K562 (cell line): ENCODE results near the gene GRK1. TPM values are rescaled to one million over a fixed set of nuclear protein-coding genes. Genes with fewer than 3 reads are reported as not detected.

ENCODE experiments used
- ATAC-seq: fragments of 200-7000 bp; cut with Tn5 transposase; 3 replicates; pipeline ENCODE4 v1.9.1; 2020; ENCODE audit warnings: moderate library complexity
- BruUV-seq: library from RNA; stranded (reverse); fragments of 400-500 nt; replicated peaks from 2 replicates; lab custom pipeline; 2021; lab: Mats Ljungman, UMichigan
- CTCF ChIA-PET: fragments of 300-600 bp; formaldehyde crosslinking; extraction: SDS; loops from one replicate; lab custom pipeline; 2021; ENCODE audit warnings: low intra/inter-chr PET ratio; lab: Yijun Ruan, JAX
- POLR2A ChIA-PET: fragments of 300-600, 350-650 bp; sonication (Branson Sonifier 250); formaldehyde crosslinking; extraction: SDS; loops from one replicate; lab custom pipeline; 2021; ENCODE audit warnings: antibody characterized with exemption, inconsistent platforms; lab: Yijun Ruan, JAX
- DNase-seq, 4 experiments: peaks; one replicate each; pipeline versions ENCODE4 v3.0.0 to v3.0.0-alpha.2; 2011 to 2018; ENCODE audit warnings: low spot score in 3 of 4, mixed read lengths in 3 of 4; ENCODE audit errors: extremely low read depth in 1 of 4
- FAIRE-seq: peaks from 2 replicates; lab custom pipeline; 2011; peaks lifted over from hg19 to GRCh38; lab: Jason Lieb, UNC
- H2AFZ ChIP-seq: 2 replicates; pipeline ENCODE4 v1.6.0; 2011; ENCODE audit warnings: low read depth, low read length, control low read depth, inconsistent platforms
- H3K27ac ChIP-seq: fragments of 200-600 bp; 3 replicates; pipeline ENCODE4 v1.8.0; 2011; ENCODE audit warnings: low read depth, mild to moderate bottlenecking, control low read depth, inconsistent platforms, low read length, moderate library complexity, mixed read lengths; ENCODE audit errors: extremely low read depth
- H3K27me3 ChIP-seq, 2 experiments: fragments of 300-600 bp in 1 of 2; 2 replicates in 1 of 2; 3 replicates in 1 of 2; pipeline versions ENCODE4 v1.6.0 to v1.8.0; 2011; ENCODE audit warnings: inconsistent platforms in 2 of 2, low read length in 2 of 2, mild to moderate bottlenecking in 1 of 2, mixed read lengths in 1 of 2, moderate library complexity in 1 of 2; ENCODE audit not compliant: control insufficient read depth in 2 of 2, insufficient read depth in 2 of 2
- H3K36me3 ChIP-seq: fragments of 300-600 bp; 3 replicates; pipeline ENCODE4 v1.8.0; 2011; ENCODE audit warnings: mild to moderate bottlenecking, low read length, inconsistent platforms; ENCODE audit not compliant: control insufficient read depth, insufficient read depth
- H3K4me1 ChIP-seq, 2 experiments: fragments of 200-600 bp in 1 of 2; replicated peaks in 1 of 2; 2 replicates in 1 of 2; 3 replicates in 1 of 2; pipeline versions ENCODE4 v1.5.1 to v1.8.0; 2011; ENCODE audit warnings: inconsistent platforms in 2 of 2, low read length in 2 of 2, mild to moderate bottlenecking in 1 of 2, mixed read lengths in 1 of 2, moderate library complexity in 1 of 2; ENCODE audit not compliant: control insufficient read depth in 2 of 2, insufficient read depth in 2 of 2
- H3K4me2 ChIP-seq: 2 replicates; pipeline ENCODE4 v1.6.1; 2011; ENCODE audit warnings: low read length, control low read depth, inconsistent platforms, mixed read lengths; ENCODE audit not compliant: insufficient read depth
- H3K4me3 ChIP-seq: fragments of 200-600 bp; sonication (generic), shearing (Covaris generic); 2 replicates; pipeline ENCODE4 v1.5.1; 2016; ENCODE audit warnings: control low read depth, inconsistent platforms
- H3K79me2 ChIP-seq: fragments of 200-600 bp; 3 replicates; pipeline ENCODE4 v1.8.0; 2011; ENCODE audit warnings: low read length, inconsistent platforms; ENCODE audit not compliant: control insufficient read depth, insufficient read depth
- H3K9ac ChIP-seq, 2 experiments: 2 replicates each; pipeline versions ENCODE4 v1.6.0 to v1.6.1; 2011; ENCODE audit warnings: low read depth in 2 of 2, low read length in 2 of 2, control low read depth in 1 of 2, inconsistent platforms in 1 of 2, mild to moderate bottlenecking in 1 of 2, mixed read lengths in 1 of 2; ENCODE audit not compliant: insufficient read depth in 1 of 2
- H3K9me1 ChIP-seq: one replicate; pipeline ENCODE4 v1.6.0; 2011; ENCODE audit warnings: inconsistent platforms, mild to moderate bottlenecking, low read length, moderate library complexity; ENCODE audit not compliant: control insufficient read depth, insufficient read depth
- H3K9me3 ChIP-seq: replicated peaks from 2 replicates; pipeline ENCODE4 v1.5.1; 2011; ENCODE audit warnings: low read depth, low read length, inconsistent platforms; ENCODE audit not compliant: control insufficient read depth, insufficient read depth
- H4K20me1 ChIP-seq: replicated peaks from 2 replicates; pipeline ENCODE4 v1.6.1; 2011; ENCODE audit warnings: low read length, inconsistent platforms, mixed read lengths; ENCODE audit not compliant: control insufficient read depth, insufficient read depth
- AFF4 ChIP-seq: sonication (generic); formaldehyde crosslinking; IDR thresholded peaks from 2 replicates; pipeline ENCODE4 v1.8.0; 2023; ENCODE audit warnings: mild to moderate bottlenecking, missing genetic modification reagents
- CAMTA2 ChIP-seq: fragments of 250-450 bp; sonication (Bioruptor Pico); conservative IDR thresholded peaks from 2 replicates; pipeline ENCODE4 v1.5.1; 2022
- ETS2 ChIP-seq: IDR thresholded peaks from 2 replicates; pipeline ENCODE4 v1.6.1; 2016; ENCODE audit warnings: borderline replicate concordance, missing genetic modification characterization, mild to moderate bottlenecking, moderate library complexity, missing compliant biosample characterization; ENCODE audit not compliant: poor library complexity, severe bottlenecking
- FOXO4 ChIP-seq: fragments of 450-650 bp; formaldehyde crosslinking; IDR thresholded peaks from 2 replicates; pipeline ENCODE4 v1.4.0; 2020; ENCODE audit warnings: mild to moderate bottlenecking, moderate library complexity
- HDGF ChIP-seq: fragments of 450-650 bp; IDR thresholded peaks from 2 replicates; pipeline ENCODE4 v1.6.1; 2016
- HNRNPH1 ChIP-seq: fragments of 200-400 bp; formaldehyde crosslinking; optimal IDR thresholded peaks from 2 replicates; pipeline ENCODE3; 2017; ENCODE audit warnings: low read depth, mild to moderate bottlenecking, low read length, moderate library complexity
- ILF3 ChIP-seq: fragments of 450-650 bp; IDR thresholded peaks from 2 replicates; pipeline ENCODE4 v1.6.1; 2018; ENCODE audit warnings: antibody characterized with exemption, mild to moderate bottlenecking, moderate library complexity, borderline replicate concordance
- LARP7 ChIP-seq: fragments of 450-650 bp; IDR thresholded peaks from 2 replicates; pipeline ENCODE4 v1.6.1; 2016
- MIER1 ChIP-seq: fragments of 450-650 bp; IDR thresholded peaks from 2 replicates; pipeline ENCODE4 v1.6.1; 2016; ENCODE audit warnings: antibody characterized with exemption, mild to moderate bottlenecking, low read depth
- MXD1 ChIP-seq: fragments of 250-450 bp; sonication (Bioruptor Pico); IDR thresholded peaks from 2 replicates; pipeline ENCODE4 v1.8.0; 2021; ENCODE audit warnings: borderline replicate concordance, mild to moderate bottlenecking, moderate library complexity; ENCODE audit not compliant: poor library complexity, severe bottlenecking
- NCOA2 ChIP-seq, 2 experiments: fragments of 450-650 bp; IDR thresholded peaks; 2 replicates each; pipeline ENCODE4 v1.6.1; 2018; ENCODE audit warnings: mild to moderate bottlenecking in 2 of 2, moderate library complexity in 1 of 2; ENCODE audit not compliant: partially characterized antibody in 2 of 2
- SMARCC2 ChIP-seq: fragments of 450-650 bp; IDR thresholded peaks from 2 replicates; pipeline ENCODE4 v1.6.1; 2017; ENCODE audit warnings: antibody characterized with exemption, moderate library complexity, mild to moderate bottlenecking, low read depth
- USF1 ChIP-seq: sonication (generic); formaldehyde crosslinking; IDR thresholded peaks from 2 replicates; pipeline ENCODE4 v1.9.0; 2022; ENCODE audit warnings: mild to moderate bottlenecking, missing genetic modification reagents
- ZNF41 ChIP-seq: fragments of 250-450 bp; sonication (Bioruptor Pico); conservative IDR thresholded peaks from 2 replicates; pipeline ENCODE4 v1.4.0; 2020; ENCODE audit warnings: mild to moderate bottlenecking
- ZNF551 ChIP-seq: fragments of 250-450 bp; sonication (Bioruptor Pico); IDR thresholded peaks from 2 replicates; pipeline ENCODE4 v1.5.0; 2021; ENCODE audit warnings: mild to moderate bottlenecking, moderate library complexity
- WGBS: fragments of 100-300 bp; shearing (Covaris generic); methylation state at CpG from one replicate; pipeline ENCODE4 v1.1.6; 2016; ENCODE audit warnings: low coverage, mixed read lengths; ENCODE audit not compliant: insufficient coverage; ENCODE audit errors: missing lambda C conversion rate; 5-methylcytosine and 5-hydroxymethylcytosine counted together
- in situ Hi-C: fragments of 300-500 bp; cut with MboI; formaldehyde crosslinking; loops from 4 replicates; pipeline ENCODE4 v1.15.0; 2018; ENCODE audit warnings: inconsistent platforms, mixed read lengths
- intact Hi-C: fragments of 100-400 bp; cut with micrococcal nuclease; formaldehyde crosslinking; loops from 2 replicates; pipeline ENCODE4 v1.14.2; 2022
- polyA plus RNA-seq, 8 experiments: library from polyadenylated mRNA; depleted of rRNA in 4 of 8; stranded (reverse) in 5 of 8; unstranded in 3 of 8; fragments of >200 nt; fragmentation: Nextera tagmentation in 2 of 8; fragmentation: Illumina TruSeq in 1 of 8; extraction: Ambion mirVana in 2 of 8; extraction: Trizol in 1 of 8; gene quantifications; 2 replicates each; pipeline versions ENCODE4 v1.2.1 to v1.2.3, GENCODE V29; 2011 to 2014; ENCODE audit warnings: inconsistent platforms in 1 of 8, missing spikeins in 1 of 8
- total RNA-seq, 7 experiments: library from RNA; depleted of rRNA in 6 of 7; stranded (reverse); fragments of >200 nt in 6 of 7; fragmentation: Illumina TruSeq in 2 of 7; extraction: Trizol in 2 of 7; gene quantifications; 2 replicates each; pipeline versions ENCODE4 v1.2.1 to v1.2.3, GENCODE V29; 2011 to 2021; ENCODE audit warnings: low replicate concordance in 1 of 7

GRK1 gene
- total and polyA plus RNA-seq, 9 of the 15 experiments (the other 6 are each of a cell fraction or from before 2014, with no cell fraction given) = 0.09 TPM; not detected in 8

GRCh38 chr13:113783966-113784644 is 117.1 kb downstream of the GRK1 start:
- Histone ChIP-seq H3K36me3 (no peaks in the 10 kb centered on the region), H3K9me1 (no peaks in the 10 kb centered on the region), H3K79me2 (no peaks in the 10 kb centered on the region), H3K9me3 (no peaks in the 10 kb centered on the region), H3K4me3 (no peak overlapping the region), H3K4me2 (no peak overlapping the region), H3K9ac (no peak overlapping the region), H3K4me1 (peaks cover 0 to 6% of the 10 kb centered on the region in 2 experiments; a peak in 1 of 5 replicates), H4K20me1 (no peaks in the 10 kb centered on the region), H3K27me3 (peaks cover 9 to 49% of the 10 kb centered on the region in 2 experiments; a peak in 4 of 5 replicates), H2AFZ (no peak overlapping the region), H3K27ac (no peak overlapping the region)
- 0% methylated on average over 6 of the region's 10 CpGs for WGBS
- FAIRE-seq = no peak
- ChIA-PET CTCF (no interaction called here), POLR2A (no interaction called here)
- DNase-seq = no peak
- in situ Hi-C loops (no loop called here), intact Hi-C loops (no loop called here)
- BruUV-seq = no TSS peak
- ATAC-seq = no peak
- no peak for TF ChIP-seq ZNF41 (CRISPR knock-in tag)
- no peak for TF ChIP-seq NCOA2 (IDR thresholded peaks at IDR 0.05; ENCODE audit: partially characterized antibody in 2 of 2)
- no peak for TF ChIP-seq ZNF551 (CRISPR knock-in tag)
- TF ChIP-seq SMARCC2 = no peak
- TF ChIP-seq HDGF = no peak
- no peak for TF ChIP-seq MIER1
- TF ChIP-seq ETS2 = no peak
- TF ChIP-seq USF1 (CRISPR knock-in tag) = no peak
- no peak for TF ChIP-seq MXD1 (CRISPR knock-in tag)
- TF ChIP-seq HNRNPH1 = no peak
- no peak for TF ChIP-seq LARP7
- no peak for TF ChIP-seq CAMTA2 (CRISPR knock-in tag)
- no peak for TF ChIP-seq ILF3
- TF ChIP-seq AFF4 = no peak
- TF ChIP-seq FOXO4 (CRISPR knock-in tag) = no peak
